ENCODE measurements around the gene TNS3. TPM values are rescaled to one million over a fixed set of nuclear protein-coding genes. Genes with fewer than 3 reads are reported as not detected.

Gene TNS3
- total and polyA plus RNA-seq, 2 of the 13 experiments (the other 11 are each of a cell fraction or from before 2014, with no cell fraction given): 52.9 to 55.7 TPM

- TF ChIP-seq DMTF1 (CRISPR knock-in tag; IDR thresholded peaks at IDR 0.05): no peak
- TF ChIP-seq ZMYM2 (CRISPR knock-in tag; IDR thresholded peaks at IDR 0.05): 0 out of 2 replicates have a peak, but pooled peaks have one; percentile 29
- peak; percentile 97 for TF ChIP-seq SALL1 (CRISPR knock-in tag; IDR thresholded peaks at IDR 0.05)
- peak; percentile 26; the same call in 1 of the 2 replicates for TF ChIP-seq BORCS8-MEF2B (CRISPR knock-in tag; IDR thresholded peaks at IDR 0.05)
- TF ChIP-seq ZBTB34 (CRISPR knock-in tag; IDR thresholded peaks at IDR 0.05): peak; percentile 76; the same call in 1 of the 2 replicates
- peak; percentile 37; the same call in 1 of the 2 replicates for TF ChIP-seq ETV5 (CRISPR knock-in tag; IDR thresholded peaks at IDR 0.05; ENCODE audit: borderline replicate concordance)
- TF ChIP-seq TCF7 (IDR thresholded peaks at IDR 0.05; ENCODE audit: low read depth): no peak; the same call in 1 of the 2 replicates
- TF ChIP-seq LCORL (IDR thresholded peaks at IDR 0.05): no peak
- TF ChIP-seq LCORL (CRISPR knock-in tag; IDR thresholded peaks at IDR 0.05): peak; percentile 13; the same call in 1 of the 2 replicates
- TF ChIP-seq ASH2L (IDR thresholded peaks at IDR 0.05; ENCODE audit: insufficient read length, low read depth, low read length): peak; percentile 71
- no peak; the same call in 1 of the 2 replicates for TF ChIP-seq SMAD3 (CRISPR knock-in tag; IDR thresholded peaks at IDR 0.05)
- no peak for TF ChIP-seq SAFB2 (CRISPR knock-in tag; IDR thresholded peaks at IDR 0.05; ENCODE audit: borderline replicate concordance, low read depth)
- no peak for TF ChIP-seq ZNF160 (CRISPR knock-in tag; IDR thresholded peaks at IDR 0.05)
- TF ChIP-seq PPARG (CRISPR knock-in tag; conservative IDR thresholded peaks at IDR 0.05): peak; percentile 95
- peak in 1 of 2 experiments; percentile 67; a peak in 3 of 4 replicates for TF ChIP-seq NR2F1 (CRISPR knock-in tag; IDR thresholded peaks at IDR 0.05)
- TF ChIP-seq NCOR1 (IDR thresholded peaks at IDR 0.05; ENCODE audit: borderline replicate concordance, low read length): peak; percentile 89
- peak; percentile 68; the same call in 1 of the 2 replicates for TF ChIP-seq TGIF2 (CRISPR knock-in tag; IDR thresholded peaks at IDR 0.05)
- TF ChIP-seq THAP8 (CRISPR knock-in tag; IDR thresholded peaks at IDR 0.05; ENCODE audit: borderline replicate concordance): no peak
- TF ChIP-seq MIXL1 (CRISPR knock-in tag; IDR thresholded peaks at IDR 0.05): peak; percentile 96
- TF ChIP-seq ZNF549 (CRISPR knock-in tag; IDR thresholded peaks at IDR 0.05): peak; percentile 90
- TF ChIP-seq ZNF331 (CRISPR knock-in tag; IDR thresholded peaks at IDR 0.05): 0 out of 2 replicates have a peak, but pooled peaks have one; percentile 11
- peak; percentile 63; the same call in 1 of the 2 replicates for TF ChIP-seq ZBTB7B (CRISPR knock-in tag; IDR thresholded peaks at IDR 0.05)
- peak; percentile 62 for TF ChIP-seq HNF4G (IDR thresholded peaks at IDR 0.05; ENCODE audit: borderline replicate concordance, low read depth, low read length)
- no peak; the same call in 1 of the 2 replicates for TF ChIP-seq HNF4G (CRISPR knock-in tag; IDR thresholded peaks at IDR 0.05; ENCODE audit: borderline replicate concordance, low read depth)
- no peak for TF ChIP-seq HOXD1 (CRISPR knock-in tag; IDR thresholded peaks at IDR 0.05)
- TF ChIP-seq NCOA2 (CRISPR knock-in tag; IDR thresholded peaks at IDR 0.05): peak; percentile 69
- TF ChIP-seq ZNF292 (CRISPR knock-in tag; IDR thresholded peaks at IDR 0.05; ENCODE audit: borderline replicate concordance, low read depth): peak; percentile 72; the same call in 1 of the 2 replicates
Measured at GRCh38 chr7:47535035-47535703, 46.7 kb downstream of the TNS3 start (continued).

Measured in HepG2 (cell line).